LNCaP clone FGC (cell line): ENCODE measurements around the gene KCTD8.
"Not testable (repeated sequence)": the region's sequence is repeated elsewhere in the genome, so short reads cannot be mapped to it uniquely, and the experiment has no call there.

Experiments used
- DNase-seq: peaks from one replicate; pipeline ENCODE4 v3.0.0-alpha.2; 2011; ENCODE audit warnings: low read depth
- H3K4me3 ChIP-seq: 2 replicates; pipeline ENCODE4 v1.5.1; 2011; ENCODE audit warnings: mild to moderate bottlenecking, low read depth, low read length, control low read depth
- CTCF ChIP-seq: IDR thresholded peaks from 2 replicates; pipeline ENCODE4 v1.5.1; 2012; ENCODE audit warnings: mild to moderate bottlenecking; ENCODE audit not compliant: control insufficient read depth, insufficient read depth; ENCODE audit errors: extremely low read depth

KCTD8 gene

GRCh38 chr4:44228326-44228725 lies 220.3 kb downstream of the KCTD8 start:
- no peak for TF ChIP-seq CTCF
- no peak for DNase-seq
- H3K4me3 ChIP-seq, result no peak overlapping the region

GRCh38 chr4:44221407-44221806 lies 227.2 kb downstream of the KCTD8 start:
- DNase-seq, result no peak
- H3K4me3 ChIP-seq, result no peak overlapping the region
- no peak for TF ChIP-seq CTCF

GRCh38 chr4:44210750-44211149 lies 237.9 kb downstream of the KCTD8 start:
- H3K4me3 ChIP-seq, result no peak overlapping the region
- TF ChIP-seq CTCF, result no peak
- no peak for DNase-seq

GRCh38 chr4:44196796-44197195 lies 251.8 kb downstream of the KCTD8 start:
- no peak for TF ChIP-seq CTCF
- DNase-seq, result no peak
- no peak overlapping the region for H3K4me3 ChIP-seq

GRCh38 chr4:44194365-44194764 lies 254.2 kb downstream of the KCTD8 start:
- no peak overlapping the region for H3K4me3 ChIP-seq
- TF ChIP-seq CTCF, result no peak
- no peak for DNase-seq

GRCh38 chr4:44186850-44187246 lies 261.8 kb downstream of the KCTD8 start:
- TF ChIP-seq CTCF, result no peak

GRCh38 chr4:44186096-44186849 lies 262.3 kb downstream of the KCTD8 start:
- TF ChIP-seq CTCF, result no peak
- no peak for DNase-seq
- H3K4me3 ChIP-seq, result no peak overlapping the region

More at GRCh38 chr4:44186850-44187246, 261.8 kb downstream of the KCTD8 start:
- no peak for DNase-seq
- no peak overlapping the region for H3K4me3 ChIP-seq

- not testable (repeated sequence) for H3K4me3 ChIP-seq, DNase-seq
These were observed 266.9 kb downstream of the KCTD8 start for GRCh38 chr4:44181491-44182349.

GRCh38 chr4:44167766-44168165 lies 280.8 kb downstream of the KCTD8 start:
- H3K4me3 ChIP-seq, DNase-seq: not testable (repeated sequence)
